HL-60 (cell line): Measurements from ENCODE around the gene HSD17B1.
A peak's percentile ranks its signal among the peaks of the same experiment; 100 is the strongest.

ENCODE experiments used
- DNase-seq, 2 experiments: peaks; one replicate each; pipeline ENCODE4 v3.0.0-alpha.2; 2010 to 2020; ENCODE audit warnings: low read depth in 1 of 2, low spot score in 1 of 2
- H3K27ac ChIP-seq: fragments of 250-450 bp; sonication (Bioruptor Pico); replicated peaks from 2 replicates; pipeline ENCODE4 v1.5.1; 2020; ENCODE audit warnings: mild to moderate bottlenecking, moderate library complexity
- H3K27me3 ChIP-seq: fragments of 250-450 bp; sonication (Bioruptor Pico); 2 replicates; pipeline ENCODE4 v1.5.1; 2021; ENCODE audit warnings: mild to moderate bottlenecking, moderate library complexity; ENCODE audit not compliant: insufficient read depth, poor library complexity, severe bottlenecking
- H3K4me3 ChIP-seq: replicated peaks from 2 replicates; pipeline ENCODE4 v1.5.1; 2011; ENCODE audit warnings: mild to moderate bottlenecking, control low read depth, low read length; ENCODE audit not compliant: insufficient read depth
- CTCF ChIP-seq: IDR thresholded peaks from one replicate; pipeline ENCODE4 v1.5.1; 2011; ENCODE audit warnings: low read length, control low read depth, inconsistent platforms; ENCODE audit not compliant: insufficient read depth
- GABPA ChIP-seq: IDR thresholded peaks from 2 replicates; pipeline ENCODE4 v1.6.1; 2012; ENCODE audit warnings: low read depth
- POLR2AphosphoS5 ChIP-seq: IDR thresholded peaks from 2 replicates; pipeline ENCODE4 v1.6.1; 2012; ENCODE audit warnings: low read depth
- REST ChIP-seq: IDR thresholded peaks from 2 replicates; pipeline ENCODE4 v1.6.1; 2012; ENCODE audit warnings: low read depth; ENCODE audit not compliant: insufficient replicate concordance
- SPI1 ChIP-seq: IDR thresholded peaks from 2 replicates; pipeline ENCODE4 v1.6.1; 2012; ENCODE audit warnings: low read depth, mild to moderate bottlenecking, borderline replicate concordance

The HSD17B1 gene

GRCh38 chr17:42578282-42578869, 25.7 kb downstream of the HSD17B1 start:
- H3K4me3 ChIP-seq, result peak overlapping the region; percentile 37
- peak overlapping the region; percentile 94 for H3K27ac ChIP-seq
- DNase-seq, result peak in 1 of 2 experiments; percentile 84
- TF ChIP-seq CTCF (peak; percentile 74), REST (peak; percentile 10), POLR2AphosphoS5 (no peak)
- H3K27me3 ChIP-seq, result no peaks in the 10 kb centered on the region

GRCh38 chr17:42579794-42580551, 27.2 kb downstream of the HSD17B1 start:
- DNase-seq, result no peak
- Histone ChIP-seq H3K27ac (no peak overlapping the region; the same call in 1 of the 2 replicates), H3K4me3 (no peak overlapping the region), H3K27me3 (no peaks in the 10 kb centered on the region)
- TF ChIP-seq GABPA (no peak), CTCF (no peak), SPI1 (no peak), POLR2AphosphoS5 (no peak), REST (no peak)

- H3K27me3 ChIP-seq, result no peaks in the 10 kb centered on the region
- DNase-seq, result no peak
- H3K27ac ChIP-seq, result no peak overlapping the region
- TF ChIP-seq GABPA, result no peak
- no peak for TF ChIP-seq POLR2AphosphoS5
- no peak for TF ChIP-seq SPI1
- no peak for TF ChIP-seq REST
- TF ChIP-seq CTCF, result no peak
- H3K4me3 ChIP-seq, result no peak overlapping the region
Observed at GRCh38 chr17:42581744-42582270, 29.1 kb downstream of the HSD17B1 start.
